ENCODE results near the gene NKX1-1. TPM values are rescaled to one million over a fixed set of nuclear protein-coding genes. Genes with fewer than 3 reads are reported as not detected.
A peak's percentile ranks its signal among the peaks of the same experiment; 100 is the strongest.

NKX1-1 gene
- polyA plus RNA-seq (2013, experiment 1 of 2), result not detected
- not detected for polyA plus RNA-seq (2013, experiment 2 of 2)

GRCh38 chr4:1406394-1406980 is at the start of gene NKX1-1:
TSS of gene NKX1-1 (minus strand) at chr4:1406442. CDS start at chr4:1406442, 0 bp downstream.
- DNase-seq, result no peak
- H4K8ac ChIP-seq (ENCODE audit: low read length), result no peak within 1 kb of the TSS
- H2AK5ac ChIP-seq (ENCODE audit: low read length, severe bottlenecking), result no peak within 1 kb of the TSS
- H3K79me1 ChIP-seq (replicated peaks; ENCODE audit: low read length, poor library complexity, severe bottlenecking), result no peaks in the 10 kb centered on the region
- H3K4me3 ChIP-seq (ENCODE audit: insufficient read depth in 1 of 2, low read depth in 1 of 2, low read length in 2 of 2), result no peak within 1 kb of the TSS
- no peak within 1 kb of the TSS for H3K9ac ChIP-seq (ENCODE audit: low read length)
- H3K4ac ChIP-seq (ENCODE audit: low read depth in 1 of 2, low read length in 2 of 2), result no peak within 1 kb of the TSS
- peaks cover 9% of the 10 kb centered on the region for H3K9me3 ChIP-seq (ENCODE audit: control insufficient read depth, low read length)
- no peak within 1 kb of the TSS for H3K23ac ChIP-seq (ENCODE audit: low read length in 2 of 2)
- peak within 1 kb of the TSS; percentile 5 for H2BK120ac ChIP-seq (ENCODE audit: low read depth, low read length)
- H3K27ac ChIP-seq (ENCODE audit: low read length, poor library complexity, severe bottlenecking), result no peak within 1 kb of the TSS
- no peak within 1 kb of the TSS for H2BK5ac ChIP-seq (ENCODE audit: low read depth, low read length, poor library complexity, severe bottlenecking)
- no peak within 1 kb of the TSS for H3K4me2 ChIP-seq (ENCODE audit: low read length, poor library complexity, severe bottlenecking)
- no peak within 1 kb of the TSS for H3K14ac ChIP-seq (ENCODE audit: low read length in 2 of 2)
- no peak within 1 kb of the TSS for H4K91ac ChIP-seq (ENCODE audit: low read length)
- H3K36me3 ChIP-seq (ENCODE audit: control insufficient read depth in 1 of 2, insufficient read depth in 2 of 2, low read depth in 1 of 2, low read length in 2 of 2), result no peaks in the 10 kb centered on the region
- peaks cover 78 to 93% of the 10 kb centered on the region in 2 experiments for H3K27me3 ChIP-seq (ENCODE audit: control insufficient read depth in 1 of 2, insufficient read depth in 1 of 2, low read length in 2 of 2)
- 8% methylated on average over 58 of the region's 91 CpGs for WGBS
- H3K4me1 ChIP-seq (ENCODE audit: control insufficient read depth, insufficient read depth, low read depth, low read length), result peaks cover 11% of the 10 kb centered on the region
- H2BK12ac ChIP-seq (ENCODE audit: low read length in 2 of 2), result no peak within 1 kb of the TSS
- H2AFZ ChIP-seq (ENCODE audit: low read depth, low read length), result no peak within 1 kb of the TSS
- no peak within 1 kb of the TSS for H3K18ac ChIP-seq (ENCODE audit: low read depth in 1 of 2, low read length in 2 of 2)
- no peak within 1 kb of the TSS for H2BK15ac ChIP-seq (ENCODE audit: low read depth, poor library complexity, severe bottlenecking)

GRCh38 chr4:1453731-1454130 is 47.5 kb upstream of the NKX1-1 start:
- Histone ChIP-seq H2AFZ (ENCODE audit: low read depth, low read length) (no peak overlapping the region), H3K79me1 (replicated peaks; ENCODE audit: low read length, poor library complexity, severe bottlenecking) (no peaks in the 10 kb centered on the region), H2BK15ac (ENCODE audit: low read depth, poor library complexity, severe bottlenecking) (no peak overlapping the region), H2BK12ac (ENCODE audit: low read length in 2 of 2) (no peak overlapping the region), H2BK120ac (ENCODE audit: low read depth, low read length) (no peak overlapping the region), H3K9ac (ENCODE audit: low read length) (no peak overlapping the region), H3K4ac (ENCODE audit: low read depth in 1 of 2, low read length in 2 of 2) (no peak overlapping the region), H3K27ac (ENCODE audit: low read length, poor library complexity, severe bottlenecking) (no peak overlapping the region), H4K8ac (ENCODE audit: low read length) (no peak overlapping the region), H3K9me3 (ENCODE audit: control insufficient read depth, low read length) (peaks cover 21% of the 10 kb centered on the region), H3K4me1 (ENCODE audit: control insufficient read depth, insufficient read depth, low read depth, low read length) (no peaks in the 10 kb centered on the region), H2AK5ac (ENCODE audit: low read length, severe bottlenecking) (no peak overlapping the region), H4K91ac (ENCODE audit: low read length) (no peak overlapping the region), H3K18ac (ENCODE audit: low read depth in 1 of 2, low read length in 2 of 2) (no peak overlapping the region), H3K23ac (ENCODE audit: low read length in 2 of 2) (no peak overlapping the region), H3K4me2 (ENCODE audit: low read length, poor library complexity, severe bottlenecking) (no peak overlapping the region), H2BK5ac (ENCODE audit: low read depth, low read length, poor library complexity, severe bottlenecking) (no peak overlapping the region), H3K36me3 (ENCODE audit: control insufficient read depth in 1 of 2, insufficient read depth in 2 of 2, low read depth in 1 of 2, low read length in 2 of 2) (no peaks in the 10 kb centered on the region), H3K27me3 (ENCODE audit: control insufficient read depth in 1 of 2, insufficient read depth in 1 of 2, low read length in 2 of 2) (peaks cover 9 to 14% of the 10 kb centered on the region in 2 experiments), H3K14ac (ENCODE audit: low read length in 2 of 2) (no peak overlapping the region), H3K4me3 (ENCODE audit: insufficient read depth in 1 of 2, low read depth in 1 of 2, low read length in 2 of 2) (no peak overlapping the region)
- DNase-seq, result no peak
- 82% methylated on average over 2 of the region's 2 CpGs for WGBS

- no peak overlapping the region for H2BK15ac ChIP-seq (ENCODE audit: low read depth, poor library complexity, severe bottlenecking)
- peaks cover 21% of the 10 kb centered on the region for H3K9me3 ChIP-seq (ENCODE audit: control insufficient read depth, low read length)
Observed at GRCh38 chr4:1452431-1453051, 46.3 kb upstream of the NKX1-1 start.

GRCh38 chr4:1451752-1452122 is 45.5 kb upstream of the NKX1-1 start:
- H3K4me3 ChIP-seq (ENCODE audit: insufficient read depth in 1 of 2, low read depth in 1 of 2, low read length in 2 of 2), result no peak overlapping the region
- H3K27me3 ChIP-seq (ENCODE audit: control insufficient read depth in 1 of 2, insufficient read depth in 1 of 2, low read length in 2 of 2), result peaks cover 0 to 13% of the 10 kb centered on the region in 2 experiments
- H3K4ac ChIP-seq (ENCODE audit: low read depth in 1 of 2, low read length in 2 of 2), result no peak overlapping the region
- no peak overlapping the region for H2AK5ac ChIP-seq (ENCODE audit: low read length, severe bottlenecking)
- no peak for DNase-seq
- no peaks in the 10 kb centered on the region for H3K79me1 ChIP-seq (replicated peaks; ENCODE audit: low read length, poor library complexity, severe bottlenecking)
- no peaks in the 10 kb centered on the region for H3K36me3 ChIP-seq (ENCODE audit: control insufficient read depth in 1 of 2, insufficient read depth in 2 of 2, low read depth in 1 of 2, low read length in 2 of 2)
- no peak overlapping the region for H3K18ac ChIP-seq (ENCODE audit: low read depth in 1 of 2, low read length in 2 of 2)
- H3K4me1 ChIP-seq (ENCODE audit: control insufficient read depth, insufficient read depth, low read depth, low read length), result no peaks in the 10 kb centered on the region
- H4K8ac ChIP-seq (ENCODE audit: low read length), result no peak overlapping the region
- 81% methylated on average over 2 of the region's 3 CpGs for WGBS
- H3K23ac ChIP-seq (ENCODE audit: low read length in 2 of 2), result no peak overlapping the region
- H3K14ac ChIP-seq (ENCODE audit: low read length in 2 of 2), result no peak overlapping the region
- H3K9me3 ChIP-seq (ENCODE audit: control insufficient read depth, low read length), result peaks cover 21% of the 10 kb centered on the region
- no peak overlapping the region for H2BK15ac ChIP-seq (ENCODE audit: low read depth, poor library complexity, severe bottlenecking)
- H2BK5ac ChIP-seq (ENCODE audit: low read depth, low read length, poor library complexity, severe bottlenecking), result no peak overlapping the region
- H2BK12ac ChIP-seq (ENCODE audit: low read length in 2 of 2), result no peak overlapping the region
- H3K4me2 ChIP-seq (ENCODE audit: low read length, poor library complexity, severe bottlenecking), result no peak overlapping the region
- no peak overlapping the region for H2AFZ ChIP-seq (ENCODE audit: low read depth, low read length)
- H3K9ac ChIP-seq (ENCODE audit: low read length), result no peak overlapping the region
- H4K91ac ChIP-seq (ENCODE audit: low read length), result no peak overlapping the region
- H3K27ac ChIP-seq (ENCODE audit: low read length, poor library complexity, severe bottlenecking), result no peak overlapping the region
- H2BK120ac ChIP-seq (ENCODE audit: low read depth, low read length), result no peak overlapping the region

More at GRCh38 chr4:1452431-1453051, 46.3 kb upstream of the NKX1-1 start:
- no peak overlapping the region for H2BK120ac ChIP-seq (ENCODE audit: low read depth, low read length)
- no peak overlapping the region for H2AFZ ChIP-seq (ENCODE audit: low read depth, low read length)
- WGBS, result 56% methylated on average over 5 of the region's 5 CpGs
- no peak for DNase-seq
- no peak overlapping the region for H3K9ac ChIP-seq (ENCODE audit: low read length)
- no peak overlapping the region for H3K18ac ChIP-seq (ENCODE audit: low read depth in 1 of 2, low read length in 2 of 2)
- no peak overlapping the region for H4K8ac ChIP-seq (ENCODE audit: low read length)
- H3K4me3 ChIP-seq (ENCODE audit: insufficient read depth in 1 of 2, low read depth in 1 of 2, low read length in 2 of 2), result no peak overlapping the region
- H3K4ac ChIP-seq (ENCODE audit: low read depth in 1 of 2, low read length in 2 of 2), result no peak overlapping the region
- H4K91ac ChIP-seq (ENCODE audit: low read length), result no peak overlapping the region
- H3K79me1 ChIP-seq (replicated peaks; ENCODE audit: low read length, poor library complexity, severe bottlenecking), result no peaks in the 10 kb centered on the region
- H2BK12ac ChIP-seq (ENCODE audit: low read length in 2 of 2), result no peak overlapping the region
- no peak overlapping the region for H2AK5ac ChIP-seq (ENCODE audit: low read length, severe bottlenecking)
- no peaks in the 10 kb centered on the region for H3K36me3 ChIP-seq (ENCODE audit: control insufficient read depth in 1 of 2, insufficient read depth in 2 of 2, low read depth in 1 of 2, low read length in 2 of 2)
- no peak overlapping the region for H3K4me2 ChIP-seq (ENCODE audit: low read length, poor library complexity, severe bottlenecking)
- H3K27ac ChIP-seq (ENCODE audit: low read length, poor library complexity, severe bottlenecking), result no peak overlapping the region
- H3K27me3 ChIP-seq (ENCODE audit: control insufficient read depth in 1 of 2, insufficient read depth in 1 of 2, low read length in 2 of 2), result peaks cover 2 to 6% of the 10 kb centered on the region in 2 experiments
- no peaks in the 10 kb centered on the region for H3K4me1 ChIP-seq (ENCODE audit: control insufficient read depth, insufficient read depth, low read depth, low read length)
- H3K14ac ChIP-seq (ENCODE audit: low read length in 2 of 2), result no peak overlapping the region
- no peak overlapping the region for H3K23ac ChIP-seq (ENCODE audit: low read length in 2 of 2)
- H2BK5ac ChIP-seq (ENCODE audit: low read depth, low read length, poor library complexity, severe bottlenecking), result no peak overlapping the region

All from mesenchymal stem cell (in vitro differentiated cells and primary cell).